Muscle layer of colon (tissue), 2 donors: Measurements from ENCODE around the gene C14orf39.

Source experiments
- H3K27ac ChIP-seq: one replicate; pipeline ENCODE4 v1.7.0; 2013; ENCODE audit warnings: low read depth, mild to moderate bottlenecking, low read length, moderate library complexity
- H3K27me3 ChIP-seq, 2 donors: one replicate each; pipeline ENCODE4 v1.7.0; 2013; ENCODE audit warnings: low read length in 2 of 2, mild to moderate bottlenecking in 2 of 2; ENCODE audit not compliant: insufficient read depth in 2 of 2, control insufficient read depth in 1 of 2
- H3K36me3 ChIP-seq: one replicate; pipeline ENCODE4 v1.7.0; 2013; ENCODE audit warnings: mild to moderate bottlenecking, low read length; ENCODE audit not compliant: insufficient read depth
- H3K4me1 ChIP-seq: one replicate; pipeline ENCODE4 v1.7.0; 2013; ENCODE audit warnings: mild to moderate bottlenecking, low read length; ENCODE audit not compliant: insufficient read depth
- H3K4me3 ChIP-seq, 2 donors: one replicate each; pipeline ENCODE4 v1.7.0; 2013; ENCODE audit warnings: low read length in 2 of 2, low read depth in 1 of 2, mild to moderate bottlenecking in 1 of 2, moderate library complexity in 1 of 2
- H3K9ac ChIP-seq: one replicate; pipeline ENCODE4 v1.7.0; 2013; ENCODE audit warnings: low read length
- H3K9me3 ChIP-seq: one replicate; pipeline ENCODE4 v1.7.0; 2013; ENCODE audit warnings: mild to moderate bottlenecking, low read length
- donor health status: abdominal sarcoma.
- donor health status: Adenocarcinoma of cecum.

C14orf39 gene

GRCh38 chr14:60508707-60509437 lies 23.0 kb upstream of the C14orf39 start, which contains the start of gene SIX6:
Gene SIX6 (plus strand): TSS chr14:60509146. CDS start chr14:60509399, 253 bp downstream.
- H3K4me3 ChIP-seq: no peak within 1 kb of the TSS
- H3K9me3 ChIP-seq: no peaks in the 10 kb centered on the region
- H3K27me3 ChIP-seq: peaks cover 91 to 100% of the 10 kb centered on the region in 2 donors
- H3K36me3 ChIP-seq: no peaks in the 10 kb centered on the region
- no peak within 1 kb of the TSS for H3K9ac ChIP-seq
- H3K4me1 ChIP-seq: peaks cover 21% of the 10 kb centered on the region
- H3K27ac ChIP-seq: no peak within 1 kb of the TSS

- H3K36me3 ChIP-seq: no peaks in the 10 kb centered on the region
- no peaks in the 10 kb centered on the region for H3K9me3 ChIP-seq
- H3K4me1 ChIP-seq: peaks cover 21% of the 10 kb centered on the region
- H3K4me3 ChIP-seq: no peak overlapping the region
- no peak overlapping the region for H3K27ac ChIP-seq
- peaks cover 86 to 97% of the 10 kb centered on the region in 2 donors for H3K27me3 ChIP-seq
- H3K9ac ChIP-seq: no peak overlapping the region
Measured at GRCh38 chr14:60508363-60508706, 22.5 kb upstream of the C14orf39 start.

GRCh38 chr14:60506985-60507829 lies 21.3 kb upstream of the C14orf39 start:
- H3K36me3 ChIP-seq: no peaks in the 10 kb centered on the region
- H3K4me3 ChIP-seq: peak overlapping the region in 1 of 2 donors; percentile 7
- H3K27ac ChIP-seq: no peak overlapping the region
- no peak overlapping the region for H3K9ac ChIP-seq
- H3K27me3 ChIP-seq: peaks cover 83 to 86% of the 10 kb centered on the region in 2 donors
- peaks cover 21% of the 10 kb centered on the region for H3K4me1 ChIP-seq
- H3K9me3 ChIP-seq: no peaks in the 10 kb centered on the region

- Histone ChIP-seq H3K36me3 (no peaks in the 10 kb centered on the region), H3K4me3 (peak overlapping the region in 1 of 2 donors; percentile 7), H3K27me3 (peaks cover 76 to 79% of the 10 kb centered on the region in 2 donors)
Measured at GRCh38 chr14:60506462-60506984, 20.7 kb upstream of the C14orf39 start.

GRCh38 chr14:60506010-60506409 lies 20.1 kb upstream of the C14orf39 start:
- H3K27ac ChIP-seq: no peak overlapping the region
- peaks cover 21% of the 10 kb centered on the region for H3K4me1 ChIP-seq
- no peak overlapping the region for H3K4me3 ChIP-seq
- H3K27me3 ChIP-seq: peaks cover 73 to 74% of the 10 kb centered on the region in 2 donors
- H3K9ac ChIP-seq: no peak overlapping the region
- no peaks in the 10 kb centered on the region for H3K9me3 ChIP-seq
- no peaks in the 10 kb centered on the region for H3K36me3 ChIP-seq

More at GRCh38 chr14:60506462-60506984, 20.7 kb upstream of the C14orf39 start:
- H3K27ac ChIP-seq: no peak overlapping the region
- peaks cover 21% of the 10 kb centered on the region for H3K4me1 ChIP-seq
- no peaks in the 10 kb centered on the region for H3K9me3 ChIP-seq
- no peak overlapping the region for H3K9ac ChIP-seq

DNA sequence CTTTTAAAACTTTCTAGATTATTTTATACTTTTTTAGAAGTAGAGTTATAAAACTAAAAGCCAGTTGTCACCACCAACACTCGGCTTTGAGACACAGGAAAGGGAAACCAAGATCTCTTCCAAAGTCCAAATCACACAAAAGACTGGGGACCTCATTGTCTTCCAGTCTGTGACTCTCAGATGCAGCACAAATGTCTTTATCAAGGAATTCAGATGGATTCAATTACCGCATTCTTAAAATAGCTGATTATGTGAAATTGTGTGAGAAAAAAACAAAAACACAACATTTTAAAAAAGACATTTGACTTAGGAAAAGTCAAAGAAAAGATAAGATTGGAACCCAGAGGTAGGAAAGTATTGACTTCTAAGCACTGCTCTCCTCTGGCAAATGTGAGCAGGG lies 19.6 kb upstream of the C14orf39 start:
- peaks cover 68 to 72% of the 10 kb centered on the region in 2 donors for H3K27me3 ChIP-seq
- no peaks in the 10 kb centered on the region for H3K9me3 ChIP-seq
- H3K36me3 ChIP-seq: no peaks in the 10 kb centered on the region
- H3K4me1 ChIP-seq: peaks cover 18% of the 10 kb centered on the region
- no peak overlapping the region for H3K27ac ChIP-seq
- no peak overlapping the region for H3K9ac ChIP-seq
- H3K4me3 ChIP-seq: no peak overlapping the region

- Histone ChIP-seq H3K27ac (no peak overlapping the region), H3K9me3 (no peaks in the 10 kb centered on the region), H3K36me3 (no peaks in the 10 kb centered on the region), H3K4me3 (no peak overlapping the region), H3K27me3 (peaks cover 39 to 44% of the 10 kb centered on the region in 2 donors), H3K4me1 (peaks cover 8% of the 10 kb centered on the region), H3K9ac (no peak overlapping the region)
Measured at GRCh38 chr14:60502541-60502940, 16.7 kb upstream of the C14orf39 start.

DNA sequence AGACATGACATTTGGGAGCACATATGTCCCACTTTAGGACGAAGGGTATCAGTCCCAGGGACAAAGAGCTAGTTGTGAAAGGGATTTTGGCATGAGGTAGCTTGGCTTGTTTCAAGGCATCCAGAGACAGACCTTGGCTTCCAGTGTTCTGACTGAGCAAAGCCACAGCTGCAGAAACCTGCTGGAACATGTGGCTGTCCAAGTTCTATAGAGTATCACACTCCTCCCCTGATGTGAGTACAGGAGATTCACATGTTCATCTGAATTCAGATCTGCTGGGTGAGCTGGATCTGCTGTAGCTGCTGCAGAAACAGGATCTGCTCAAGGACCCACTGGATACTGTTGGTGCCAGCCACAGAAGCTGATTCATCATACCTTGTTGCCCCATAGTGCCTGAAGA lies 10.1 kb upstream of the C14orf39 start:
- H3K9ac ChIP-seq: no peak overlapping the region
- H3K36me3 ChIP-seq: no peaks in the 10 kb centered on the region
- H3K4me1 ChIP-seq: no peaks in the 10 kb centered on the region
- no peaks in the 10 kb centered on the region for H3K9me3 ChIP-seq
- H3K4me3 ChIP-seq: no peak overlapping the region
- peaks cover 0 to 4% of the 10 kb centered on the region in 2 donors for H3K27me3 ChIP-seq
- no peak overlapping the region for H3K27ac ChIP-seq

GRCh38 chr14:60490270-60490669 lies 4.4 kb upstream of the C14orf39 start:
- Histone ChIP-seq H3K9ac (no peak overlapping the region), H3K27me3 (peaks cover 0 to 9% of the 10 kb centered on the region in 2 donors), H3K9me3 (no peaks in the 10 kb centered on the region), H3K27ac (no peak overlapping the region), H3K4me3 (no peak overlapping the region), H3K36me3 (no peaks in the 10 kb centered on the region), H3K4me1 (no peaks in the 10 kb centered on the region)

DNA sequence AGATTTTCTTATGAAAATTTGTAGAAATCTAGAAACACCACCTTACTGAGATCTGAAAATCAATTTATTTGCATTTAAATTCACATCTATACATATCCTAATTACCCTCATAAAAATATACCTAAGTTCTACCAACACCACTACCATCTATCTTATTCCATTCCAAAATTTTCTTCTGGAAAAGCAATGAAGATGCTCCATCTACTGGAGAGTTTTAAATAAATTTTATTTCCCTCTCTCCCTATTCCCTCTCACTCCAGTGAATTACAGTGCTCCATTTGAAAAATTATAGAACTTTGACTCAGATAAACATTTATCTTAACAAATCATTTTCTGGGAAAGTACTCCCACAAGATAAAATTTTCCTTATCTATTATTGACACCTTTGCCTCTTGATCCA lies 2.3 kb upstream of the C14orf39 start:
- Histone ChIP-seq H3K27me3 (peaks cover 0 to 15% of the 10 kb centered on the region in 2 donors), H3K9me3 (no peaks in the 10 kb centered on the region)

DNA sequence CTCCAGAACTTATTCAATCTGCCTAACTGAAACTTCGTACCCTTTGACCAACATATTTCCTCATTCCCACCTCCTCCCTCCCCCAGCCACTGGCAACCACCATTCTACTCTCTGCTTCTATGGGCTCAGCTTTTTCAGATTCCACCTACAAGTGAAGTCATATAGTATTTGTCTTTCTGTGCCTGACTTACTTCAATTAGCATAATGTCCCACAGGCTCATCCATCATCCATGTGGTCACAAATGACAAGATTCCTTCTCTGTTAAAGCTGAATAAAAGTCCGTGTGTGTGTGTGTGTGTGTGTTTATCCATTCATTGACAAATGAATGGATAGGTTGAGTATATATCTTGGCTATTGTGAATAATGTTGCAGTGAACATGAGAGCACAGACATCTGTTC lies 1.3 kb upstream of the C14orf39 start:
- H3K9me3 ChIP-seq: no peaks in the 10 kb centered on the region
- no peak overlapping the region for H3K9ac ChIP-seq
- no peak overlapping the region for H3K4me3 ChIP-seq
- peaks cover 0 to 15% of the 10 kb centered on the region in 2 donors for H3K27me3 ChIP-seq
- H3K36me3 ChIP-seq: no peaks in the 10 kb centered on the region
- H3K4me1 ChIP-seq: no peaks in the 10 kb centered on the region
- no peak overlapping the region for H3K27ac ChIP-seq

More for the DNA sequence above, 2.3 kb upstream of the C14orf39 start:
- Histone ChIP-seq H3K36me3 (no peaks in the 10 kb centered on the region), H3K27ac (no peak overlapping the region), H3K4me1 (no peaks in the 10 kb centered on the region), H3K4me3 (no peak overlapping the region), H3K9ac (no peak overlapping the region)
